Loucy (cell line): ENCODE results near the gene LDLRAD4.

Experiments used
- H2AFZ ChIP-seq: fragments of 200-600 bp; sonication (generic); 2 replicates; pipeline ENCODE4 v1.6.0; 2016; ENCODE audit warnings: antibody characterized with exemption, mild to moderate bottlenecking, low read length, moderate library complexity
- H3F3A ChIP-seq: fragments of 200-600 bp; 2 replicates; pipeline ENCODE4 v1.6.0; 2016; ENCODE audit warnings: antibody characterized with exemption, low read depth, mild to moderate bottlenecking
- H3K27me3 ChIP-seq: fragments of 200-600 bp; sonication (generic); 2 replicates; pipeline ENCODE4 v1.6.1; 2014; ENCODE audit warnings: low read length, mild to moderate bottlenecking; ENCODE audit not compliant: insufficient read depth, poor library complexity, severe bottlenecking
- H3K36me3 ChIP-seq: fragments of 200-600 bp; sonication (generic); 2 replicates; pipeline ENCODE4 v1.6.1; 2016; ENCODE audit warnings: low read length; ENCODE audit not compliant: insufficient read depth
- H3K4me1 ChIP-seq: fragments of 200-600 bp; sonication (generic); 2 replicates; pipeline ENCODE4 v1.5.1; 2014; ENCODE audit warnings: low read length, mild to moderate bottlenecking; ENCODE audit not compliant: insufficient read depth, poor library complexity, severe bottlenecking
- H3K4me2 ChIP-seq: fragments of 200-600 bp; sonication (generic); 2 replicates; pipeline ENCODE4 v1.6.0; 2014; ENCODE audit warnings: antibody characterized with exemption, low read length, low read depth, mild to moderate bottlenecking; ENCODE audit not compliant: poor library complexity, severe bottlenecking
- H3K4me3 ChIP-seq: fragments of 200-600 bp; sonication (generic); 2 replicates; pipeline ENCODE4 v1.5.1; 2014; ENCODE audit warnings: low read length, mild to moderate bottlenecking, mixed read lengths; ENCODE audit not compliant: poor library complexity, severe bottlenecking
- H3K79me2 ChIP-seq: fragments of 200-600 bp; sonication (generic); 2 replicates; pipeline ENCODE4 v1.6.1; 2014; ENCODE audit warnings: low read length; ENCODE audit not compliant: insufficient read depth
- H3K9ac ChIP-seq: fragments of 200-600 bp; sonication (generic); 2 replicates; pipeline ENCODE4 v1.6.0; 2014; ENCODE audit warnings: mild to moderate bottlenecking, low read depth, low read length, moderate library complexity; ENCODE audit not compliant: poor library complexity, severe bottlenecking
- H3K9me2 ChIP-seq: fragments of 200-600 bp; sonication (generic); replicated peaks from 2 replicates; pipeline ENCODE4 v1.6.1; 2016; ENCODE audit warnings: low read depth, low read length, mixed read lengths
- H3K9me3 ChIP-seq: fragments of 200-600 bp; sonication (generic); 2 replicates; pipeline ENCODE4 v1.6.1; 2014; ENCODE audit warnings: mild to moderate bottlenecking, antibody characterized with exemption, low read length, low read depth; ENCODE audit not compliant: insufficient read depth
- H4K20me1 ChIP-seq: fragments of 200-600 bp; sonication (generic); 2 replicates; pipeline ENCODE4 v1.6.0; 2014; ENCODE audit warnings: antibody characterized with exemption, low read length, mild to moderate bottlenecking; ENCODE audit not compliant: insufficient read depth, poor library complexity, severe bottlenecking
- CTCF ChIP-seq: fragments of 200-600 bp; sonication (generic); conservative IDR thresholded peaks from 2 replicates; pipeline ENCODE4 v1.5.1; 2014; ENCODE audit warnings: mild to moderate bottlenecking, antibody characterized with exemption, low read length
- EZH2phosphoT487 ChIP-seq: fragments of 200-600 bp; IDR thresholded peaks from 2 replicates; pipeline ENCODE4 v1.6.1; 2018; ENCODE audit warnings: antibody characterized with exemption, mild to moderate bottlenecking, moderate library complexity, borderline replicate concordance

Gene LDLRAD4

DNA sequence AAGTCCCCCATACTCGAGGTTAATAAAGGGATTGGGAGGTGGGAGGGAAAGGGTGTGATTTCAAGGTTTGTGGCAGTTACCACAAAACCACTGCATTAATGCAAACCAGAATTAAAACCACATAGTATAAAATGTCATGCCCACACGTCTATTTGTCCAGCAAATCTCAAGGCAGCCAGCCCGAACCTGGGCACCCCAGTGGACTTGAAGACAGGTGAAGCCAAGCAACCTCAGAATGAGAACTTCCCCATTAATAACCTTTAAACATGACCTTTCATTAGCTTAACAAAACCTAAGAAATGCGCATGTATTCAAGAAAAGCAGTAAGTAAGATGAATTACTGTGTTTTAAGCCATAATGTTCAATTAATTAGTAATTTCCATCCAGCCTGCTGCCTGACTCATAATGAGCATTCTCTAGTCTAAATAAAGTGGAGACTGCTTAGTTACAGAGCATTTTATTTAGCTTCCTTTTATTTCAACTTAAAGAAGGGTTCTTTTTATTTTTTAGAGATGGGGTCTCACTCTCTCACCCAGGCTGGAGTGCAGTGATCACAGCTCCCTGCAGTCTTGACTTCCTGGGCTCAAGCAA, 278.2 kb downstream of the LDLRAD4 start:
- no peaks in the 10 kb centered on the region; the same call in 1 of the 2 replicates for H3K9me3 ChIP-seq
- no peak overlapping the region for H3K4me3 ChIP-seq
- TF ChIP-seq CTCF, result no peak
- TF ChIP-seq EZH2phosphoT487, result no peak
- H3K4me1 ChIP-seq, result peaks cover 26% of the 10 kb centered on the region
- H3K27me3 ChIP-seq, result no peaks in the 10 kb centered on the region
- peaks cover 20% of the 10 kb centered on the region; the same call in 1 of the 2 replicates for H3K36me3 ChIP-seq
- no peaks in the 10 kb centered on the region for H3K79me2 ChIP-seq
- H3K9ac ChIP-seq, result no peak overlapping the region
- H2AFZ ChIP-seq, result no peak overlapping the region
- H4K20me1 ChIP-seq, result no peaks in the 10 kb centered on the region
- no peaks in the 10 kb centered on the region for H3K9me2 ChIP-seq
- H3F3A ChIP-seq, result no peaks in the 10 kb centered on the region
- H3K4me2 ChIP-seq, result no peak overlapping the region

- Histone ChIP-seq H3K9ac (no peak overlapping the region), H3K4me1 (peaks cover 28% of the 10 kb centered on the region), H3K4me3 (no peak overlapping the region), H3K4me2 (no peak overlapping the region), H3K79me2 (peaks cover 2% of the 10 kb centered on the region; the same call in 1 of the 2 replicates), H3F3A (no peaks in the 10 kb centered on the region), H3K27me3 (no peaks in the 10 kb centered on the region), H2AFZ (no peak overlapping the region), H3K36me3 (peaks cover 15% of the 10 kb centered on the region; the same call in 1 of the 2 replicates), H4K20me1 (no peaks in the 10 kb centered on the region), H3K9me3 (no peaks in the 10 kb centered on the region; the same call in 1 of the 2 replicates), H3K9me2 (no peaks in the 10 kb centered on the region)
- TF ChIP-seq EZH2phosphoT487 (no peak), CTCF (no peak)
Observed at GRCh38 chr18:13499803-13500202, 281.2 kb downstream of the LDLRAD4 start.

DNA sequence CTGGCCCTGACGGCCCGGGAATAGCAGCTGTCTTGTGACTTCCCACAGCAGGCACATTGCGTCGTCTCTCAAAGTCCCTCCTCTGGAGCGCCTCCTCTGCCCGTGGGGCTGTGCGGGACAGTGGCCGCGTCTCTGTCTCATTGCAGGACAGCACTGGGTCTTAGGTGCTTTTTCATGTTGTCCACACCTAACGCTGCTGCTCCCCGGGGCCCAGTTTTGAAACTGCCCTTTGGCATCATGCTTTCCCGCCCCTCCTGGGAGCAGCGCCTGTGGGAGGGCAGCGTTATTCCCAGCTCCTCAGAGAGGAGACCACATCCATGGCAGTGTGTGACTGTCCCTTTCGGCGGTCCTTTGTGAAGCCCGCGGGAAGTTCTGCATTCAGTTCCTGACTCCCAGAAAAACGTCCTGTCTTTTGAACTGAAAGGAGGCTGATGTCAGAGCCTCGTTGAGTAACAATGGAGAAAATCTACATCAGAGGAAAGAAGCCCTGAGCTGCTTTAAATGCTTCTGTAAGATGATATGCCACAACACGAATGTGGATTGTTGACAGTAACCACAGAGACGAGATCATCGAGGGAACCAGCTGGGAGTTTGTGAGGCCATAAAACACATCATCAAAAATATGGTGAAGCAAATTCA, 281.8 kb downstream of the LDLRAD4 start:
- TF ChIP-seq CTCF, result no peak
- TF ChIP-seq EZH2phosphoT487, result no peak
- H3K9me2 ChIP-seq, result no peaks in the 10 kb centered on the region
- H4K20me1 ChIP-seq, result no peaks in the 10 kb centered on the region
- no peak overlapping the region for H3K9ac ChIP-seq
- H3F3A ChIP-seq, result no peaks in the 10 kb centered on the region
- peaks cover 33% of the 10 kb centered on the region for H3K4me1 ChIP-seq
- no peaks in the 10 kb centered on the region for H3K27me3 ChIP-seq
- H3K4me2 ChIP-seq, result peak overlapping the region; percentile 31
- peaks cover 15% of the 10 kb centered on the region; the same call in 1 of the 2 replicates for H3K36me3 ChIP-seq
- peaks cover 3% of the 10 kb centered on the region; the same call in 1 of the 2 replicates for H3K79me2 ChIP-seq
- no peak overlapping the region for H2AFZ ChIP-seq
- no peaks in the 10 kb centered on the region; the same call in 1 of the 2 replicates for H3K9me3 ChIP-seq
- no peak overlapping the region for H3K4me3 ChIP-seq
